K562 (cell line): ENCODE measurements around the gene FAM174C. TPM values are rescaled to one million over a fixed set of nuclear protein-coding genes. Genes with fewer than 3 reads are reported as not detected.

ENCODE experiments used
- AFF1 ChIP-seq, 2 experiments: fragments of 450-650 bp; IDR thresholded peaks; 2 replicates each; pipeline ENCODE4 v1.6.1; 2018; ENCODE audit warnings: mild to moderate bottlenecking in 2 of 2, low read depth in 1 of 2; ENCODE audit not compliant: partially characterized antibody in 2 of 2
- CEBPG ChIP-seq, 3 experiments: fragments of 200-800 bp in 1 of 3; sonication (Bioruptor generic) in 1 of 3; sonication (generic) in 1 of 3; formaldehyde crosslinking in 1 of 3; IDR thresholded peaks in 2 of 3; conservative IDR thresholded peaks in 1 of 3; 2 replicates each; pipeline versions ENCODE4 v1.6.1 to v1.8.0; 2016 to 2022; ENCODE audit warnings: missing compliant biosample characterization in 2 of 3, missing genetic modification characterization in 2 of 3, mild to moderate bottlenecking in 1 of 3, missing genetic modification reagents in 1 of 3
- CTCF ChIP-seq, 3 experiments: IDR thresholded peaks in 2 of 3; conservative IDR thresholded peaks in 1 of 3; 2 replicates each; pipeline ENCODE4 v1.5.1; 2011 to 2012; ENCODE audit warnings: low read length in 3 of 3, mild to moderate bottlenecking in 3 of 3, control low read depth in 2 of 3, improper control_type of control experiment in 1 of 3, inconsistent platforms in 1 of 3, low read depth in 1 of 3, mixed read lengths in 1 of 3, moderate library complexity in 1 of 3; ENCODE audit not compliant: insufficient read depth in 2 of 3
- CXXC5 ChIP-seq: fragments of 250-450 bp; sonication (Bioruptor Pico); IDR thresholded peaks from 2 replicates; pipeline ENCODE4 v1.8.0; 2022; ENCODE audit warnings: inconsistent platforms, mild to moderate bottlenecking, moderate library complexity
- DPF2 ChIP-seq: fragments of 450-650 bp; IDR thresholded peaks from 2 replicates; pipeline ENCODE4 v1.6.1; 2016
- E2F1 ChIP-seq: sonication (generic); formaldehyde crosslinking; IDR thresholded peaks from 2 replicates; pipeline ENCODE4 v1.8.1; 2023; ENCODE audit warnings: mild to moderate bottlenecking, missing genetic modification reagents, moderate library complexity
- ETS1 ChIP-seq: conservative IDR thresholded peaks from 2 replicates; pipeline ENCODE4 v1.6.1; 2011; ENCODE audit warnings: low read depth, mild to moderate bottlenecking, low read length; ENCODE audit not compliant: control insufficient read depth
- FOXA3 ChIP-seq, 2 experiments: fragments of 450-650 bp in 1 of 2; sonication (generic) in 1 of 2; formaldehyde crosslinking; IDR thresholded peaks in 1 of 2; conservative IDR thresholded peaks in 1 of 2; 2 replicates each; pipeline versions ENCODE4 v1.4.0 to v1.8.0; 2020 to 2022; ENCODE audit warnings: mild to moderate bottlenecking in 2 of 2, missing genetic modification reagents in 1 of 2
- L3MBTL2 ChIP-seq: fragments of 450-650 bp; IDR thresholded peaks from 2 replicates; pipeline ENCODE4 v1.6.1; 2016; ENCODE audit warnings: mild to moderate bottlenecking, moderate library complexity
- MEIS2 ChIP-seq: fragments of 450-650 bp; IDR thresholded peaks from 2 replicates; pipeline ENCODE4 v1.6.1; 2014; ENCODE audit warnings: mild to moderate bottlenecking; ENCODE audit not compliant: partially characterized antibody
- NCOA6 ChIP-seq: fragments of 450-650 bp; IDR thresholded peaks from 2 replicates; pipeline ENCODE4 v1.6.1; 2017; ENCODE audit warnings: mild to moderate bottlenecking
- NCOR1 ChIP-seq: fragments of 450-650 bp; IDR thresholded peaks from 2 replicates; pipeline ENCODE4 v1.6.1; 2016; ENCODE audit warnings: mild to moderate bottlenecking, moderate library complexity
- NONO ChIP-seq, 2 experiments: fragments of 200-400 bp in 1 of 2; fragments of 450-650 bp in 1 of 2; formaldehyde crosslinking in 1 of 2; IDR thresholded peaks; 2 replicates each; pipeline ENCODE4 v1.6.1; 2017; ENCODE audit warnings: low read depth in 2 of 2, mild to moderate bottlenecking in 2 of 2, moderate library complexity in 2 of 2, low read length in 1 of 2
- NRF1 ChIP-seq, 2 experiments: fragments of 450-650 bp; IDR thresholded peaks in 1 of 2; conservative IDR thresholded peaks in 1 of 2; 2 replicates each; pipeline ENCODE4 v1.6.1; 2014; ENCODE audit warnings: mild to moderate bottlenecking in 2 of 2
- POLR3A ChIP-seq: IDR thresholded peaks from 2 replicates; pipeline ENCODE4 v1.6.1; 2011; ENCODE audit warnings: borderline replicate concordance, mild to moderate bottlenecking, moderate library complexity; ENCODE audit not compliant: insufficient read length, insufficient read depth; ENCODE audit errors: extremely low read depth
- ZEB2 ChIP-seq: fragments of 450-650 bp; IDR thresholded peaks from 2 replicates; pipeline ENCODE4 v1.6.1; 2016
- polyA plus RNA-seq, 8 experiments: library from polyadenylated mRNA; depleted of rRNA in 4 of 8; stranded (reverse) in 5 of 8; unstranded in 3 of 8; fragments of >200 nt; fragmentation: Nextera tagmentation in 2 of 8; fragmentation: Illumina TruSeq in 1 of 8; extraction: Ambion mirVana in 2 of 8; extraction: Trizol in 1 of 8; gene quantifications; 2 replicates each; pipeline versions ENCODE4 v1.2.1 to v1.2.3, GENCODE V29; 2011 to 2014; ENCODE audit warnings: inconsistent platforms in 1 of 8, missing spikeins in 1 of 8
- total RNA-seq, 7 experiments: library from RNA; depleted of rRNA in 6 of 7; stranded (reverse); fragments of >200 nt in 6 of 7; fragmentation: Illumina TruSeq in 2 of 7; extraction: Trizol in 2 of 7; gene quantifications; 2 replicates each; pipeline versions ENCODE4 v1.2.1 to v1.2.3, GENCODE V29; 2011 to 2021; ENCODE audit warnings: low replicate concordance in 1 of 7

FAM174C gene
- total and polyA plus RNA-seq, 9 of the 15 experiments (the other 6 are each of a cell fraction or from before 2014, with no cell fraction given), result 0.66 to 89.6 (median 20.3) TPM

GRCh38 chr19:1269478-1270212 lies 5.7 kb upstream of the FAM174C start (continued):
- peak; percentile 74 for TF ChIP-seq CXXC5 (CRISPR knock-in tag)
- no peak for TF ChIP-seq ZEB2
- no peak for TF ChIP-seq CTCF (IDR thresholded peaks at IDR 0.05 in 2 of 3, conservative IDR thresholded peaks at IDR 0.05 in 1 of 3; ENCODE audit: insufficient read depth in 2 of 3, low read depth in 1 of 3, low read length in 3 of 3)
- TF ChIP-seq MEIS2, result peak; percentile 86
- no peak for TF ChIP-seq POLR3A
- 0 out of 2 replicates have a peak, but pooled peaks have one; percentile 33 for TF ChIP-seq CEBPG (CRISPR knock-in tag; IDR thresholded peaks at IDR 0.05)
- TF ChIP-seq CEBPG (tag; conservative IDR thresholded peaks at IDR 0.05 in 1 of 2, IDR thresholded peaks at IDR 0.05 in 1 of 2), result no peak
- peak; percentile 97 to 98 for TF ChIP-seq NRF1 (conservative IDR thresholded peaks at IDR 0.05 in 1 of 2, IDR thresholded peaks at IDR 0.05 in 1 of 2)
- TF ChIP-seq NCOR1, result peak; percentile 25; the same call in 1 of the 2 replicates
- TF ChIP-seq FOXA3 (CRISPR knock-in tag; conservative IDR thresholded peaks at IDR 0.05 in 1 of 2, IDR thresholded peaks at IDR 0.05 in 1 of 2), result peak in 1 of 2 experiments; percentile 47; a peak in 2 of 4 replicates
- 0 out of 2 replicates have a peak, but pooled peaks have one; percentile 18 for TF ChIP-seq DPF2
- TF ChIP-seq AFF1 (IDR thresholded peaks at IDR 0.05; ENCODE audit: low read depth in 1 of 2, partially characterized antibody in 2 of 2), result peak in 1 of 2 experiments; percentile 46
- peak; percentile 95 for TF ChIP-seq L3MBTL2
- TF ChIP-seq NCOA6, result no peak
- TF ChIP-seq E2F1 (CRISPR knock-in tag), result 0 out of 2 replicates have a peak, but pooled peaks have one; percentile 9
- TF ChIP-seq NONO (IDR thresholded peaks at IDR 0.05; ENCODE audit: low read depth in 2 of 2, low read length in 1 of 2), result peak; percentile 96 to 99
- peak; percentile 85; the same call in 1 of the 2 replicates for TF ChIP-seq ETS1
